Measurements from ENCODE around the gene SERPINI1. TPM values are rescaled to one million over a fixed set of nuclear protein-coding genes. Genes with fewer than 3 reads are reported as not detected.
"Not testable (repeated sequence)": the region's sequence is repeated elsewhere in the genome, so short reads cannot be mapped to it uniquely, and the experiment has no call there.

Gene SERPINI1
- total RNA-seq, 4 donors from 2014 or later = 0.79 to 1.5 TPM; not detected in 2

DNA sequence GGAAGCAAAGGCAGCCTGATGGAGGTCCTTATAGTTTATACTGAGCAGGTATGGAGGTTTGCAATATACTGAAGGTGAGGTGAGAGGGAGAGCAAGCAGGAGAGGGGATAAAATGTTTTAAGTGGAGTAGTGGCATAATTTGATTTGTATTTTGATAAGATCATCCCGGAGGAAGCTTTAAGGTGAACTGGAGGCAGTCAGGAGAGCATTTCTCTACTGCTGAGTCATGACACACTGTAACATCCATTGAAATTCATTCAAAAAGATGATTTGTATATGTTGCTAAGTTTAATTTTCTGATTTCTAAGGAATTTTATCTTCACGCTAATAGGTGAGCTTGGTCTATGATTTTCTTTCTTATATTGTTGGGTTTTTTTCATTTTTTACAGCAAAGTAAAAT lies 81.4 kb downstream of the SERPINI1 start:
- no peak overlapping the region for H3K27ac ChIP-seq

GRCh38 chr3:167820102-167820865 lies 84.8 kb downstream of the SERPINI1 start:
- Histone ChIP-seq H3K36me3 (no peaks in the 10 kb centered on the region), H3K27ac (no peak overlapping the region), H3K4me1 (no peaks in the 10 kb centered on the region), H3K4me3 (no peak overlapping the region), H3K9me3 (no peaks in the 10 kb centered on the region), H3K27me3 (no peaks in the 10 kb centered on the region)
- intact Hi-C loops (cut with DNase I; ENCODE audit: low total_unique reads) (no loop called here), in situ Hi-C loops (cut with MboI; ENCODE audit: low pct_ligation_motif_present in 1 of 4, low pct_unique_long_range_greater_than_20kb in 1 of 4, low sequenced_read_pairs in 3 of 4) (no loop called here)
- TF ChIP-seq POLR2A (IDR thresholded peaks at IDR 0.05) (no peak), CTCF (IDR thresholded peaks at IDR 0.05) (no peak), POLR2AphosphoS5 (IDR thresholded peaks at IDR 0.05) (no peak), EP300 (IDR thresholded peaks at IDR 0.05; ENCODE audit: low read depth) (no peak)
- no peak for DNase-seq
- WGBS, 2 donors (ENCODE audit: low coverage in 1 of 2) = 70 to 89% methylated on average over 2 to 12 of the region's 12 CpGs

More for the DNA sequence above, 81.4 kb downstream of the SERPINI1 start:
- H3K4me1 ChIP-seq = peaks cover 0 to 14% (median 1%) of the 10 kb centered on the region in 4 donors
- H3K9me3 ChIP-seq = no peaks in the 10 kb centered on the region
- 94 to 100% methylated on average over 2 of the region's 2 CpGs for WGBS, 2 donors (ENCODE audit: low coverage in 1 of 2)
- H3K36me3 ChIP-seq = no peaks in the 10 kb centered on the region
- no peak for DNase-seq
- in situ Hi-C loops (cut with MboI; ENCODE audit: low pct_ligation_motif_present in 1 of 4, low pct_unique_long_range_greater_than_20kb in 1 of 4, low sequenced_read_pairs in 3 of 4) (no loop called here), intact Hi-C loops (cut with DNase I; ENCODE audit: low total_unique reads) (no loop called here)
- TF ChIP-seq CTCF (IDR thresholded peaks at IDR 0.05) (no peak), POLR2A (IDR thresholded peaks at IDR 0.05) (no peak), POLR2AphosphoS5 (IDR thresholded peaks at IDR 0.05) (no peak), EP300 (IDR thresholded peaks at IDR 0.05; ENCODE audit: low read depth) (no peak)
- no peak overlapping the region for H3K4me3 ChIP-seq
- no peaks in the 10 kb centered on the region for H3K27me3 ChIP-seq

GRCh38 chr3:167821248-167821805 lies 85.8 kb downstream of the SERPINI1 start:
- no peak for DNase-seq
- intact Hi-C loops (cut with DNase I; ENCODE audit: low total_unique reads) = no loop called here
- Histone ChIP-seq H3K27me3 (no peaks in the 10 kb centered on the region), H3K27ac (no peak overlapping the region), H3K4me1 (no peaks in the 10 kb centered on the region), H3K4me3 (no peak overlapping the region), H3K9me3 (no peaks in the 10 kb centered on the region), H3K36me3 (no peaks in the 10 kb centered on the region)
- WGBS, 2 donors (ENCODE audit: low coverage in 1 of 2) = 93% methylated on average over 9 of the region's 12 CpGs; no CpG with 5 or more reads in 1 of the 2 donors
- in situ Hi-C loops (cut with MboI; ENCODE audit: low pct_ligation_motif_present in 1 of 4, low pct_unique_long_range_greater_than_20kb in 1 of 4, low sequenced_read_pairs in 3 of 4) = no loop called here
- TF ChIP-seq EP300 (IDR thresholded peaks at IDR 0.05; ENCODE audit: low read depth) (no peak), CTCF (IDR thresholded peaks at IDR 0.05) (no peak), POLR2AphosphoS5 (IDR thresholded peaks at IDR 0.05) (no peak), POLR2A (IDR thresholded peaks at IDR 0.05) (no peak)

GRCh38 chr3:167823738-167824137 lies 88.2 kb downstream of the SERPINI1 start:
- Histone ChIP-seq H3K27me3 (no peaks in the 10 kb centered on the region), H3K27ac (no peak overlapping the region), H3K4me3 (no peak overlapping the region), H3K36me3 (no peaks in the 10 kb centered on the region), H3K4me1 (no peaks in the 10 kb centered on the region), H3K9me3 (no peaks in the 10 kb centered on the region)
- intact Hi-C loops (cut with DNase I; ENCODE audit: low total_unique reads) (no loop called here), in situ Hi-C loops (cut with MboI; ENCODE audit: low pct_ligation_motif_present in 1 of 4, low pct_unique_long_range_greater_than_20kb in 1 of 4, low sequenced_read_pairs in 3 of 4) (no loop called here)
- no peak for TF ChIP-seq POLR2A (IDR thresholded peaks at IDR 0.05)
- no peak for TF ChIP-seq CTCF (IDR thresholded peaks at IDR 0.05)
- TF ChIP-seq POLR2AphosphoS5 (IDR thresholded peaks at IDR 0.05) = no peak
- TF ChIP-seq EP300 (IDR thresholded peaks at IDR 0.05; ENCODE audit: low read depth) = no peak
- 73 to 83% methylated on average over 2 to 3 of the region's 3 CpGs for WGBS, 2 donors (ENCODE audit: low coverage in 1 of 2)
- DNase-seq = no peak

- H3K27ac ChIP-seq; H3K9me3 ChIP-seq; H3K27me3 ChIP-seq; intact Hi-C loops (cut with DNase I; ENCODE audit: low total_unique reads); DNase-seq; H3K4me3 ChIP-seq; in situ Hi-C loops (cut with MboI; ENCODE audit: low pct_ligation_motif_present in 1 of 4, low pct_unique_long_range_greater_than_20kb in 1 of 4, low sequenced_read_pairs in 3 of 4); H3K4me1 ChIP-seq; H3K36me3 ChIP-seq: not testable (repeated sequence)
- WGBS, 2 donors (ENCODE audit: low coverage in 1 of 2) = 94 to 95% methylated on average over 8 to 11 of the region's 11 CpGs
Measured at GRCh38 chr3:167827588-167827987, 92.1 kb downstream of the SERPINI1 start.
